Measurements from ENCODE around the gene NEMP2.

- TF ChIP-seq CTCF (IDR thresholded peaks at IDR 0.05) (no peak), POLR2A (IDR thresholded peaks at IDR 0.05) (no peak)
Measured at GRCh38 chr2:190574169-190574568, 39.6 kb upstream of the NEMP2 start.

Data from thyroid gland (tissue), 4 donors.